Endothelial cell of umbilical vein (primary cell): ENCODE results near the gene ME3. TPM values are rescaled to one million over a fixed set of nuclear protein-coding genes. Genes with fewer than 3 reads are reported as not detected.

Source experiments
- BruUV-seq: library from RNA; stranded (reverse); fragments of 400-500 nt; replicated peaks from 2 replicates; lab custom pipeline; 2021; lab: Mats Ljungman, UMichigan
- CTCF ChIA-PET: fragments of 300-600, 350-600 bp; sonication (Branson Sonifier 250); formaldehyde crosslinking; loops from one replicate; lab custom pipeline; 2021; ENCODE audit warnings: antibody characterized with exemption, inconsistent platforms; lab: Charles Lee
- POLR2A ChIA-PET: fragments of 300-600, 350-600 bp; sonication (Branson Sonifier 250); formaldehyde crosslinking; loops from one replicate; lab custom pipeline; 2021; ENCODE audit warnings: antibody characterized with exemption, inconsistent platforms; lab: Charles Lee
- DNase-seq: peaks from one replicate; pipeline ENCODE4 v3.0.0-alpha.2; 2011; ENCODE audit warnings: low read depth, low spot score
- FAIRE-seq: peaks from 2 replicates; lab custom pipeline; 2011; peaks lifted over from hg19 to GRCh38; lab: Jason Lieb, UNC
- H2AFZ ChIP-seq: 2 replicates; pipeline ENCODE4 v1.6.0; 2012; ENCODE audit warnings: low read depth, low read length, control low read depth, inconsistent platforms
- H3K27ac ChIP-seq: 2 replicates; pipeline ENCODE4 v1.5.1; 2011; ENCODE audit warnings: low read depth, mild to moderate bottlenecking, control low read depth, low read length, moderate library complexity; ENCODE audit not compliant: insufficient read depth
- H3K27me3 ChIP-seq, 2 experiments: 2 replicates each; pipeline versions ENCODE4 v1.6.0 to v1.6.1; 2011; ENCODE audit warnings: low read length in 2 of 2, mixed read lengths in 1 of 2; ENCODE audit not compliant: control insufficient read depth in 2 of 2, insufficient read depth in 2 of 2
- H3K36me3 ChIP-seq, 2 experiments: 2 replicates in 1 of 2; 3 replicates in 1 of 2; pipeline ENCODE4 v1.5.1; 2011; ENCODE audit warnings: low read length in 2 of 2, mild to moderate bottlenecking in 1 of 2, moderate library complexity in 1 of 2; ENCODE audit not compliant: control insufficient read depth in 2 of 2, insufficient read depth in 2 of 2; ENCODE audit errors: extremely low read depth in 1 of 2
- H3K4me1 ChIP-seq: 3 replicates; pipeline ENCODE4 v1.5.1; 2011; ENCODE audit warnings: mild to moderate bottlenecking, low read length; ENCODE audit not compliant: control insufficient read depth, insufficient read depth; ENCODE audit errors: extremely low read depth
- H3K4me2 ChIP-seq: 2 replicates; pipeline ENCODE4 v1.6.1; 2011; ENCODE audit warnings: low read length, control low read depth, mixed read lengths; ENCODE audit not compliant: insufficient read depth
- H3K4me3 ChIP-seq, 3 experiments: fragments of 200-600 bp in 1 of 3; sonication (generic), shearing (Covaris generic) in 1 of 3; replicated peaks in 1 of 3; 2 replicates each; pipeline ENCODE4 v1.5.1; 2011 to 2016; ENCODE audit warnings: control low read depth in 3 of 3, low read length in 3 of 3, mild to moderate bottlenecking in 2 of 3, inconsistent platforms in 1 of 3, low read depth in 1 of 3, moderate library complexity in 1 of 3; ENCODE audit not compliant: insufficient read depth in 1 of 3
- H3K79me2 ChIP-seq: 2 replicates; pipeline ENCODE4 v1.6.0; 2012; ENCODE audit warnings: low read length, inconsistent platforms; ENCODE audit not compliant: control insufficient read depth, insufficient read depth
- H3K9ac ChIP-seq: replicated peaks from 2 replicates; pipeline ENCODE3; 2011; ENCODE audit warnings: low read length, control low read depth; ENCODE audit not compliant: insufficient read depth; ENCODE audit errors: extremely low read depth
- H3K9me1 ChIP-seq: replicated peaks from 3 replicates; pipeline ENCODE4 v1.6.0; 2011; ENCODE audit warnings: mild to moderate bottlenecking, low read length; ENCODE audit not compliant: control insufficient read depth, insufficient read depth; ENCODE audit errors: extremely low read depth
- H3K9me3 ChIP-seq: replicated peaks from 2 replicates; pipeline ENCODE4 v1.5.1; 2012; ENCODE audit warnings: low read length, inconsistent platforms; ENCODE audit not compliant: control insufficient read depth, insufficient read depth
- H4K20me1 ChIP-seq: replicated peaks from 2 replicates; pipeline ENCODE3; 2011; ENCODE audit warnings: mild to moderate bottlenecking, low read length; ENCODE audit not compliant: control insufficient read depth, insufficient read depth; ENCODE audit errors: extremely low read depth
- EZH2 ChIP-seq: IDR thresholded peaks from 2 replicates; pipeline ENCODE4 v1.6.1; 2012; ENCODE audit warnings: borderline replicate concordance, low read depth, mild to moderate bottlenecking, moderate library complexity, low read length, inconsistent platforms; ENCODE audit not compliant: severe bottlenecking
- FOS ChIP-seq: IDR thresholded peaks from 2 replicates; pipeline ENCODE4 v1.6.1; 2011; ENCODE audit warnings: mild to moderate bottlenecking, low read length, moderate library complexity, borderline replicate concordance; ENCODE audit not compliant: insufficient read depth
- GATA2 ChIP-seq: IDR thresholded peaks from 2 replicates; pipeline ENCODE4 v1.7.0; 2011; ENCODE audit warnings: low read depth, mild to moderate bottlenecking, moderate library complexity, mixed read lengths, low read length; ENCODE audit not compliant: insufficient read length, insufficient read depth
- JUN ChIP-seq: IDR thresholded peaks from 2 replicates; pipeline ENCODE4 v1.6.1; 2011; ENCODE audit warnings: borderline replicate concordance, low read depth; ENCODE audit not compliant: insufficient read length, insufficient read depth
- MYC ChIP-seq: IDR thresholded peaks from one replicate; pipeline ENCODE4 v1.6.1; 2011; ENCODE audit warnings: mild to moderate bottlenecking, low read depth, low read length
- POLR2A ChIP-seq: IDR thresholded peaks from 2 replicates; pipeline ENCODE4 v1.6.1; 2012; ENCODE audit warnings: low read depth, mild to moderate bottlenecking, control low read depth, low read length
- POLR2AphosphoS5 ChIP-seq: IDR thresholded peaks from 2 replicates; pipeline ENCODE4 v1.6.1; 2012; ENCODE audit warnings: low read depth, mild to moderate bottlenecking, control low read depth, low read length, moderate library complexity; ENCODE audit not compliant: insufficient read depth
- dilution Hi-C: fragments of 300-500 bp; cut with MboI; formaldehyde crosslinking; loops from one replicate; pipeline ENCODE4 v1.15.0; 2019; ENCODE audit warnings: low sequenced_read_pairs; ENCODE audit not compliant: extremely low pct_ligation_motif_present
- intact Hi-C: fragments of 100-400 bp; cut with micrococcal nuclease; formaldehyde crosslinking; loops from one replicate; pipeline ENCODE4 v1.10.0; 2022
- polyA plus RNA-seq, 4 experiments: library from polyadenylated mRNA; depleted of rRNA in 3 of 4; stranded (reverse) in 3 of 4; unstranded in 1 of 4; fragments of >200 nt; gene quantifications; 2 replicates each; pipeline versions ENCODE4 v1.2.1 to v1.2.3, GENCODE V29; 2011 to 2012; ENCODE audit warnings: missing spikeins in 1 of 4
- total RNA-seq: library from RNA; stranded (reverse); gene quantifications from 2 replicates; pipeline ENCODE4 v1.2.3, GENCODE V29; 2021
- TF ChIP-seq, protein P1 (sequence below), 2 donors: IDR thresholded peaks; 1 replicate in 1 of 2; 2 replicates in 1 of 2; pipeline ENCODE4 v1.5.1; 2011; ENCODE audit warnings: low read length in 2 of 2, mild to moderate bottlenecking in 2 of 2, moderate library complexity in 2 of 2, control low read depth in 1 of 2, inconsistent platforms in 1 of 2, low read depth in 1 of 2; ENCODE audit not compliant: insufficient read depth in 1 of 2; ENCODE audit errors: extremely low read depth in 1 of 2
- TF ChIP-seq, protein P2 (sequence below): IDR thresholded peaks from 2 replicates; pipeline ENCODE4 v1.6.1; 2011; ENCODE audit not compliant: insufficient read depth, insufficient read length

ME3 gene
- total and polyA plus RNA-seq, 2 donors (not counting 3 experiments of a cell fraction or from before 2014, with no cell fraction given), result 26.9 to 30.4 TPM

DNA sequence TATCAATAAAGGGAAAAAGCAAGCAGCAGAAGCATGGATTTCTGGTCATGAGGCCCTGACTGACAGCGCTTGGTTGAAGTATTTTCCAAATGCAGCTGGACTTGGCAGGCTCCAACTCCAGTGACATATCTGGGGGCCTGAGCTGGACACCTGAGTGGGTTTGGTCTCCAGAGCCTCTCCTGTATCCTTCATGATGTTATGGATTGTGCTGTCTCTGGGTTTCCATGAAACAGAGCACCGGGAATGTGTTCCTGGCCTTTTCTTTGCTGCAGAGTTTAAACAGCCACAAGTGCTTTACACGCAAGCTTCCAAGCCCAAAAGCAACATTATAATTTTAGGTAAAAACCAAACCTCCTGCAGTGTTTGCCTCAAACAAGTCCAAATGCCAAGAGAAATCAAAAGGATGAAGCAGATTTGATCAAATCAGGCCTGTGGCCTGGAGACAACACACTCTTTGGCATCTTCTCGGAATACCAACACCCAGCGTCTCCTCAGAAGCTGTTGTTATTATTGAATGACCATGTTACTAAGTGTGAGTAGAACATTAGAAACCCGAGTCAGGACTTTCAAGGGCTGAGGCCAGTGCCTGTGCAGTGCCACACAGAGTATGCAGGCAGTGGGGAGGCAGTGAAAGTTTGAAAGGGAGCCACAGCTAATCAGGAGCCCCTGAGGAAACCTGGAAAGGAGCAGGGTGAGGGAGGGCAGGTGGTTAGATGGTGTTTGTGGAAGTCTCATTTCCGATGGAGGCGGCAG lies 42.0 kb downstream of the ME3 start:
- ChIA-PET POLR2A (no interaction called here), CTCF (interaction anchor here (1.4 to 3.3 kb wide), 3 partner anchors 9 to 22 kb away, joined by 3 to 15 read pairs (median 10); no protein-coding TSS in a partner anchor)
- no peaks in the 10 kb centered on the region for H3K36me3 ChIP-seq
- peaks cover 17% of the 10 kb centered on the region for H3K4me1 ChIP-seq
- no peaks in the 10 kb centered on the region for H3K9me1 ChIP-seq
- FAIRE-seq (no peak), DNase-seq (no peak)
- no peak overlapping the region for H3K4me2 ChIP-seq
- H3K9ac ChIP-seq, result no peak overlapping the region
- H3K27me3 ChIP-seq, result no peaks in the 10 kb centered on the region
- no peaks in the 10 kb centered on the region for H4K20me1 ChIP-seq
- TF ChIP-seq EZH2 (no peak), POLR2AphosphoS5 (no peak), GATA2 (no peak), FOS (no peak), JUN (no peak), POLR2A (no peak), MYC (no peak)
- TF ChIP-seq, protein P1, sequence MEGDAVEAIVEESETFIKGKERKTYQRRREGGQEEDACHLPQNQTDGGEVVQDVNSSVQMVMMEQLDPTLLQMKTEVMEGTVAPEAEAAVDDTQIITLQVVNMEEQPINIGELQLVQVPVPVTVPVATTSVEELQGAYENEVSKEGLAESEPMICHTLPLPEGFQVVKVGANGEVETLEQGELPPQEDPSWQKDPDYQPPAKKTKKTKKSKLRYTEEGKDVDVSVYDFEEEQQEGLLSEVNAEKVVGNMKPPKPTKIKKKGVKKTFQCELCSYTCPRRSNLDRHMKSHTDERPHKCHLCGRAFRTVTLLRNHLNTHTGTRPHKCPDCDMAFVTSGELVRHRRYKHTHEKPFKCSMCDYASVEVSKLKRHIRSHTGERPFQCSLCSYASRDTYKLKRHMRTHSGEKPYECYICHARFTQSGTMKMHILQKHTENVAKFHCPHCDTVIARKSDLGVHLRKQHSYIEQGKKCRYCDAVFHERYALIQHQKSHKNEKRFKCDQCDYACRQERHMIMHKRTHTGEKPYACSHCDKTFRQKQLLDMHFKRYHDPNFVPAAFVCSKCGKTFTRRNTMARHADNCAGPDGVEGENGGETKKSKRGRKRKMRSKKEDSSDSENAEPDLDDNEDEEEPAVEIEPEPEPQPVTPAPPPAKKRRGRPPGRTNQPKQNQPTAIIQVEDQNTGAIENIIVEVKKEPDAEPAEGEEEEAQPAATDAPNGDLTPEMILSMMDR (IDR thresholded peaks at IDR 0.05; ENCODE audit: extremely low read depth in 1 of 2, insufficient read depth in 1 of 2, low read depth in 1 of 2, low read length in 2 of 2), result no peak
- TF ChIP-seq, protein P2, sequence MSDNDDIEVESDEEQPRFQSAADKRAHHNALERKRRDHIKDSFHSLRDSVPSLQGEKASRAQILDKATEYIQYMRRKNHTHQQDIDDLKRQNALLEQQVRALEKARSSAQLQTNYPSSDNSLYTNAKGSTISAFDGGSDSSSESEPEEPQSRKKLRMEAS, result no peak
- BruUV-seq, result no TSS peak
- no peak overlapping the region for H3K27ac ChIP-seq
- no peak overlapping the region for H2AFZ ChIP-seq
- intact Hi-C loops (no loop called here), dilution Hi-C loops (no loop called here)
- H3K4me3 ChIP-seq, result no peak overlapping the region
- H3K9me3 ChIP-seq, result no peaks in the 10 kb centered on the region
- H3K79me2 ChIP-seq, result no peaks in the 10 kb centered on the region
